HG03354 (cell line): Measurements from ENCODE around the gene TCN2.
A peak's percentile ranks its signal among the peaks of the same experiment; 100 is the strongest.
"Not testable (repeated sequence)": the region's sequence is repeated elsewhere in the genome, so short reads cannot be mapped to it uniquely, and the experiment has no call there.

ENCODE experiments used
- ATAC-seq: cut with Tn5 transposase; IDR thresholded peaks from one replicate; pipeline ENCODE4 v1.9.1; 2021; ENCODE audit warnings: mild to moderate bottlenecking; ENCODE audit not compliant: unreplicated experiment, poor library complexity, severe bottlenecking

Gene TCN2

GRCh38 chr22:30607300-30607930 lies 441 bp downstream of the TCN2 start:
- ATAC-seq: no peak

- ATAC-seq: no peak
Observed at GRCh38 chr22:30607939-30608338, 965 bp downstream of the TCN2 start.

GRCh38 chr22:30609260-30610185 lies 2.5 kb downstream of the TCN2 start:
- ATAC-seq: no peak

GRCh38 chr22:30610299-30610698 lies 3.3 kb downstream of the TCN2 start:
- ATAC-seq: no peak

- ATAC-seq: no peak
Observed at GRCh38 chr22:30611197-30611596, 4.2 kb downstream of the TCN2 start.

- no peak for ATAC-seq
Observed at GRCh38 chr22:30612789-30613188, 5.8 kb downstream of the TCN2 start.

GRCh38 chr22:30614268-30614667 lies 7.3 kb downstream of the TCN2 start:
- ATAC-seq: no peak

GRCh38 chr22:30614879-30615278 lies 7.9 kb downstream of the TCN2 start:
- no peak for ATAC-seq

- ATAC-seq: no peak
Observed at GRCh38 chr22:30615543-30615954, 8.6 kb downstream of the TCN2 start.

DNA sequence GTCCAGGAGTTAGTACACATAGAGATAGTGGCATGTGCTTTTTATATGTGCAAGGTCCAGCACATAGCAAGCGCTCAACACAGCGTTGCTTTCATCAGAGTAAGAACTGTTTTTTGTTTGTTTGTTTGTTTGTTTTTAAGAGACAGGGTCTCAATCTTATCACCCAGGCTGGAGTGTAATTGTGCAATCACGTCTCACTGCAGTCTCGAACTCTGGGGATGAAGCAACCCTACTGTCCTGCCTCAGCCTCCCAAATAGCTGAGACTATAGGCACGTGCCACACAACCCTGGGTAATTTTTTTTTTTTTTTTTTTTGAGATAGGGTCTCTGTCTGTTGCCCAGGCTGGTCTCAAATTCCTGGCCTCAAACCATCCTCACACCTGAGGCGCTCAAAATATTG lies 10.8 kb downstream of the TCN2 start:
- ATAC-seq: no peak

GRCh38 chr22:30619909-30620308 lies 12.9 kb downstream of the TCN2 start:
- not testable (repeated sequence) for ATAC-seq

DNA sequence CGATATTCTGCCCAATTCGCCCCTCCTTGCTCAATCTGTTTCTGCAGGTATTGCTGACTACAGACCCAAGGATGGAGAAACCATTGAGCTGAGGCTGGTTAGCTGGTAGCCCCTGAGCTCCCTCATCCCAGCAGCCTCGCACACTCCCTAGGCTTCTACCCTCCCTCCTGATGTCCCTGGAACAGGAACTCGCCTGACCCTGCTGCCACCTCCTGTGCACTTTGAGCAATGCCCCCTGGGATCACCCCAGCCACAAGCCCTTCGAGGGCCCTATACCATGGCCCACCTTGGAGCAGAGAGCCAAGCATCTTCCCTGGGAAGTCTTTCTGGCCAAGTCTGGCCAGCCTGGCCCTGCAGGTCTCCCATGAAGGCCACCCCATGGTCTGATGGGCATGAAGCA lies 19.4 kb downstream of the TCN2 start:
- no peak for ATAC-seq

DNA sequence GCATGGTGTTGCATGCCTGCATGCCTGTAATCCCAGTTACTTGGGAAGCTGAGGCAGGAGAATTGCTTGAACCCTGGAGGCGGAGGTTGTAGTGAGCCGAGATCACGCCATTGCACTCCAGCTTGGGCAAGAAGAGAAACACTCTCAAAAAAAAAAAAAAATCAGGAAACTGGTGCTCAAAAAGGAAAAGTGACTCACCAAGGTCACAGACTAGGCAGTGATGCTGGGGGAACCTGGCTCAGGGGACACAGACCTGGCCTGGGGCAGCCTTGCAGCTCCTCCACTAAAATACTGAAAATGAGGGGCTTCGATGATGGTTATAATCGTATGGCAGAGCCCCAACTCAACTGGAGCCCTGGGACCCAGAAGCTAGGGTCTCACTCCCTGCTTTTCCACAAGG lies 20.5 kb downstream of the TCN2 start:
- ATAC-seq: no peak

DNA sequence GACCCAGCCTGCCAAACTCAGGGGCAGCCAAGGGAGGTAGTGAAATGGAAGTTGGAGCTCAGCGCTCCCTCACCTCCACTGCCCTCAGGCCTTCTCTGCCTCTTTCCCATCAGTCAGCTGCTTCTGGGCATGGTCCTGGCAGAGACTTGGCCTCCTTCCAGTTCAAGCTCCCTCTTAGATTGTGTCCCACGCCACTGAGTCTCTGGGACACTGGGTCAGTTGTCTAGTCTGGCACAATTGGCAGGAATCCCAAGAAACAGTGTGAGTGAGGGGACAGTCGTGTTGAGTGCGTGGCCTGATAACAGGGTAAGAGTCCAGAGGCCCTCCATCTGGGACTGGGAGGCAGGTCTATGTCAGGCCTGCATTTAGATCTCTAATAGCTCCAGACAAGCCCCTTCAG lies 21.5 kb downstream of the TCN2 start:
- no peak for ATAC-seq

DNA sequence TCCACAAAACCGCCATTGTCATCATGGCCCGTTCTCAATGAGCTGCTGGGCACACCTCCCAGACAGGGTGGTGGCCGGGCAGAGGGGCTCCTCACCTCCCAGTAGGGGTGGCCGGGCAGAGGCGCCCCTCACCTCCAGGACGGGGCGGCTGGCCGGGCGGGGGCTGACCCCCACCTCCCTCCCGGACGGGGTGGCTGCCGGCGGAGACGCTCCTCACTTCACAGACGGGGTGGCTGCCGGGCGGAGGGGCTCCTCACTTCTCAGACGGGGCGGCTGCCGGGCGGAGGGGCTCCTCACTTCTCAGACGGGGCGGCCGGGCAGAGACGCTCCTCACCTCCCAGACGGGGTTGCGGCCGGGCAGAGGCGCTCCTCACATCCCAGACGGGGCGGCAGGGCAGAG lies 24.5 kb downstream of the TCN2 start:
- ATAC-seq: not testable (repeated sequence)

GRCh38 chr22:30634471-30635233 lies 27.7 kb downstream of the TCN2 start:
- peak; percentile 55 for ATAC-seq

DNA sequence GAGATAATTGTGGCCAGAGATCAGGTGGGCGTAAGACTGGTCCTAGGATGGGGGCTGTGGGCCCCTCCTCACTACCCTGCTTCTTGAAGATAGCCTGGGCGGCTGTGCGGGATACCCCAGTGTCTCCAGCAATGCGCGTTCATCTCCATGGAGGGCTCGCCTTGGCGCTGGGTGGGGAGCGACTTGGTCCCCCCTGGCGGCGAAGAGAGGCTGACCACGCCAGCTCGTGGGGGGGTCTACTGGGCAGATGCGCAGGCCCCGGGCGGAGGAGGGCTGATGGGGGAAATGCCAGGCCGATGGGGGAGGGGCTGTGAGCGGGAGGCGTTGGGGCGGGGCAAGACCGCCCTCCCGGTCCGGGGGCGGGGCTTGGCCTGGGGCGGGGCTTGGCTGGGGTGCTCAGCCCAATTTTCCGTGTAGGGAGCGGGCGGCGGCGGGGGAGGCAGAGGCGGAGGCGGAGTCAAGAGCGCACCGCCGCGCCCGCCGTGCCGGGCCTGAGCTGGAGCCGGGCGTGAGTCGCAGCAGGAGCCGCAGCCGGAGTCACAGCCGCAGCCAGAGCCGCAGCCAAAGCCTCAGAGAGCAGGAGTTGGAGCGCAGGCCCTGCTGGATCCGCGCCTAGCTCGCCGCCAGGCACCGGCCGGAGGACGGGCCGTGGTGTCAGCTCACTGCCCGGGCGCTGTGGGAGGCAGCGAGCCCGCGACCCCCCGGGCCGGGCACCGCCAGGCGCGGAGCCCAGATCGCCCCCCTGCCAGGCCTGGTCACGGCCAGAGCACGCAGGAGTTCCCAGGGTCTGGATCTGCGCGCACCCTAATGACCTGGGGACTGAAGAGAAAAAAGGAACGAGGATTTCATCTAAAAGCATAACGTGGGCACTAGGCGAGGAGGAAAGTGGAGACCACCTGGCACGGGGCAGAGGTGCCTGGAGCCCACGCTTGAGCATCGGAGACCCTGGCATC lies 28.6 kb downstream of the TCN2 start, which contains the start of gene SLC35E4:
Gene SLC35E4 (plus strand): TSS at position 509 of the 953 bp plus-strand sequence. CDS start 670 bp downstream, outside the sequence.
- peak; percentile 66 for ATAC-seq

- no peak for ATAC-seq
Observed at GRCh38 chr22:30636226-30637077, 29.5 kb downstream of the TCN2 start.
